Gastrocnemius medialis (tissue), 4 donors: ENCODE measurements around the gene GALNT5.

Source experiments
- POLR2A ChIP-seq, 2 donors: fragments of 450-650 bp; IDR thresholded peaks; one replicate each; pipeline ENCODE4 v1.6.1; 2017; ENCODE audit warnings: antibody characterized with exemption in 2 of 2, mild to moderate bottlenecking in 2 of 2, moderate library complexity in 2 of 2
- TF ChIP-seq, protein P1 (sequence below), 5 experiments: fragments of 450-650 bp in 3 of 5; fragments of 200-600 bp in 2 of 5; sonication (generic) in 2 of 5; IDR thresholded peaks in 4 of 5; conservative IDR thresholded peaks in 1 of 5; 1 replicate in 4 of 5; 2 replicates in 1 of 5; pipeline ENCODE4 v1.5.1; 2016 to 2019; ENCODE audit warnings: antibody characterized with exemption in 5 of 5, mild to moderate bottlenecking in 3 of 5, moderate library complexity in 3 of 5

DNA sequence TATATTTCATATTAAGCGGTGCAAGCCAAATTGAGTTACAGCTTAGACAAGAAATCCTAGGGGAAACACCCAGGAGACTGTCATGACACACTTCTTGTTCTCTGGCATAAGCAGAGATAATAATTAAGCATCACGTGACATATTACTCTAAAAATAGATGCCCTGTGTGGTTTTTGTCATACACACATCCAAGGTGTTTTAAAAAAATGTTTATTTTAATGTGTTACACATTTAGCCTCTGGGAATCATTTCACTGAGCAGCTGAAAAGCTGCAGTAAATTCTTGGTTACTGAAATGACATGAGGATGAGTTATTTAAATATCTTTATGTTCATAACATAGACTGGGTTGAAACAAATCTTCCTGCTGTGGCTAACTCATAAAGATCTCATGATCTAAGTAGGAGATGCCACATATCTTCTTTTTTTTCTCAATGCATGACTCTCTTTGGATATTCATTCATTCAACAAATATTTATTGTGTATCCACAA lies 106.2 kb downstream of the GALNT5 start:
- TF ChIP-seq, protein P1, sequence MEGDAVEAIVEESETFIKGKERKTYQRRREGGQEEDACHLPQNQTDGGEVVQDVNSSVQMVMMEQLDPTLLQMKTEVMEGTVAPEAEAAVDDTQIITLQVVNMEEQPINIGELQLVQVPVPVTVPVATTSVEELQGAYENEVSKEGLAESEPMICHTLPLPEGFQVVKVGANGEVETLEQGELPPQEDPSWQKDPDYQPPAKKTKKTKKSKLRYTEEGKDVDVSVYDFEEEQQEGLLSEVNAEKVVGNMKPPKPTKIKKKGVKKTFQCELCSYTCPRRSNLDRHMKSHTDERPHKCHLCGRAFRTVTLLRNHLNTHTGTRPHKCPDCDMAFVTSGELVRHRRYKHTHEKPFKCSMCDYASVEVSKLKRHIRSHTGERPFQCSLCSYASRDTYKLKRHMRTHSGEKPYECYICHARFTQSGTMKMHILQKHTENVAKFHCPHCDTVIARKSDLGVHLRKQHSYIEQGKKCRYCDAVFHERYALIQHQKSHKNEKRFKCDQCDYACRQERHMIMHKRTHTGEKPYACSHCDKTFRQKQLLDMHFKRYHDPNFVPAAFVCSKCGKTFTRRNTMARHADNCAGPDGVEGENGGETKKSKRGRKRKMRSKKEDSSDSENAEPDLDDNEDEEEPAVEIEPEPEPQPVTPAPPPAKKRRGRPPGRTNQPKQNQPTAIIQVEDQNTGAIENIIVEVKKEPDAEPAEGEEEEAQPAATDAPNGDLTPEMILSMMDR (IDR thresholded peaks at IDR 0.05 in 4 of 5, conservative IDR thresholded peaks at IDR 0.05 in 1 of 5) = no peak
- no peak for TF ChIP-seq POLR2A (IDR thresholded peaks at IDR 0.05)
